ENCODE results near the gene RAB9A.

The RAB9A gene

GRCh38 chrX:13661735-13662288 is 27.1 kb upstream of the RAB9A start:
- Histone ChIP-seq H4K5ac (ENCODE audit: low read length) (no peak overlapping the region), H3K4me3 (ENCODE audit: low read length) (no peak overlapping the region), H3K23ac (ENCODE audit: low read length) (no peak overlapping the region), H3K79me2 (ENCODE audit: control insufficient read depth, insufficient read depth, low read length) (no peaks in the 10 kb centered on the region), H3K4me2 (ENCODE audit: low read length) (no peak overlapping the region), H3K36me3 (ENCODE audit: control insufficient read depth, insufficient read depth, low read length) (no peaks in the 10 kb centered on the region), H3K27me3 (ENCODE audit: insufficient read depth, low read length, poor library complexity) (no peaks in the 10 kb centered on the region), H3K18ac (ENCODE audit: low read length) (no peak overlapping the region), H2BK5ac (ENCODE audit: low read length) (no peak overlapping the region), H3K4ac (ENCODE audit: low read depth, low read length) (no peak overlapping the region), H3K9ac (ENCODE audit: low read length) (no peak overlapping the region), H4K8ac (ENCODE audit: low read depth, low read length) (no peak overlapping the region), H3K4me1 (ENCODE audit: control insufficient read depth, low read depth, low read length) (no peaks in the 10 kb centered on the region), H2BK15ac (replicated peaks; ENCODE audit: low read depth) (no peak overlapping the region), H3K79me1 (ENCODE audit: low read length) (no peaks in the 10 kb centered on the region), H2AK5ac (ENCODE audit: low read length) (no peak overlapping the region), H2BK120ac (ENCODE audit: low read depth, low read length) (no peak overlapping the region), H3K56ac (ENCODE audit: low read length) (no peak overlapping the region), H3K27ac (ENCODE audit: low read depth, low read length) (no peak overlapping the region)
- no peak for DNase-seq
- no CpG with 5 or more reads among the region's 6 CpGs for WGBS (ENCODE audit: extremely low coverage, insufficient coverage, low lambda C conversion rate)

- Histone ChIP-seq H3K23ac (ENCODE audit: low read length) (no peak overlapping the region), H3K18ac (ENCODE audit: low read length) (no peak overlapping the region), H3K79me2 (ENCODE audit: control insufficient read depth, insufficient read depth, low read length) (no peaks in the 10 kb centered on the region), H3K79me1 (ENCODE audit: low read length) (no peaks in the 10 kb centered on the region), H4K5ac (ENCODE audit: low read length) (no peak overlapping the region), H2BK5ac (ENCODE audit: low read length) (no peak overlapping the region), H4K8ac (ENCODE audit: low read depth, low read length) (no peak overlapping the region), H3K27me3 (ENCODE audit: insufficient read depth, low read length, poor library complexity) (no peaks in the 10 kb centered on the region), H3K56ac (ENCODE audit: low read length) (no peak overlapping the region), H3K27ac (ENCODE audit: low read depth, low read length) (no peak overlapping the region), H3K36me3 (ENCODE audit: control insufficient read depth, insufficient read depth, low read length) (no peaks in the 10 kb centered on the region), H3K9ac (ENCODE audit: low read length) (no peak overlapping the region), H3K4me2 (ENCODE audit: low read length) (no peak overlapping the region), H2BK15ac (replicated peaks; ENCODE audit: low read depth) (no peak overlapping the region), H3K4me1 (ENCODE audit: control insufficient read depth, low read depth, low read length) (no peaks in the 10 kb centered on the region), H2AK5ac (ENCODE audit: low read length) (no peak overlapping the region), H3K4me3 (ENCODE audit: low read length) (no peak overlapping the region), H2BK120ac (ENCODE audit: low read depth, low read length) (no peak overlapping the region), H3K4ac (ENCODE audit: low read depth, low read length) (no peak overlapping the region)
- WGBS (ENCODE audit: extremely low coverage, insufficient coverage, low lambda C conversion rate): no CpG with 5 or more reads among the region's 6 CpGs
- no peak for DNase-seq
Measured at GRCh38 chrX:13662355-13662791, 26.6 kb upstream of the RAB9A start.

GRCh38 chrX:13664020-13664419 is 24.9 kb upstream of the RAB9A start:
- Histone ChIP-seq H3K4me3 (ENCODE audit: low read length) (no peak overlapping the region), H3K36me3 (ENCODE audit: control insufficient read depth, insufficient read depth, low read length) (no peaks in the 10 kb centered on the region), H3K27ac (ENCODE audit: low read depth, low read length) (no peak overlapping the region), H3K4me1 (ENCODE audit: control insufficient read depth, low read depth, low read length) (no peaks in the 10 kb centered on the region), H3K9ac (ENCODE audit: low read length) (no peak overlapping the region), H4K5ac (ENCODE audit: low read length) (no peak overlapping the region), H3K79me1 (ENCODE audit: low read length) (no peaks in the 10 kb centered on the region), H3K23ac (ENCODE audit: low read length) (no peak overlapping the region), H3K4me2 (ENCODE audit: low read length) (no peak overlapping the region), H2BK15ac (replicated peaks; ENCODE audit: low read depth) (no peak overlapping the region), H2AK5ac (ENCODE audit: low read length) (no peak overlapping the region), H2BK120ac (ENCODE audit: low read depth, low read length) (no peak overlapping the region), H3K4ac (ENCODE audit: low read depth, low read length) (no peak overlapping the region), H3K79me2 (ENCODE audit: control insufficient read depth, insufficient read depth, low read length) (no peaks in the 10 kb centered on the region), H3K18ac (ENCODE audit: low read length) (no peak overlapping the region), H3K56ac (ENCODE audit: low read length) (no peak overlapping the region), H3K27me3 (ENCODE audit: insufficient read depth, low read length, poor library complexity) (no peaks in the 10 kb centered on the region), H4K8ac (ENCODE audit: low read depth, low read length) (no peak overlapping the region), H2BK5ac (ENCODE audit: low read length) (no peak overlapping the region)
- DNase-seq: no peak
- WGBS (ENCODE audit: extremely low coverage, insufficient coverage, low lambda C conversion rate): no CpG with 5 or more reads among the region's 3 CpGs

- Histone ChIP-seq H3K79me1 (ENCODE audit: low read length) (no peaks in the 10 kb centered on the region), H3K79me2 (ENCODE audit: control insufficient read depth, insufficient read depth, low read length) (no peaks in the 10 kb centered on the region), H2BK120ac (ENCODE audit: low read depth, low read length) (no peak overlapping the region), H4K5ac (ENCODE audit: low read length) (no peak overlapping the region), H3K4me2 (ENCODE audit: low read length) (no peak overlapping the region), H3K27me3 (ENCODE audit: insufficient read depth, low read length, poor library complexity) (no peaks in the 10 kb centered on the region), H3K9ac (ENCODE audit: low read length) (no peak overlapping the region), H2AK5ac (ENCODE audit: low read length) (no peak overlapping the region), H3K4ac (ENCODE audit: low read depth, low read length) (no peak overlapping the region), H3K27ac (ENCODE audit: low read depth, low read length) (no peak overlapping the region), H4K8ac (ENCODE audit: low read depth, low read length) (no peak overlapping the region), H3K23ac (ENCODE audit: low read length) (no peak overlapping the region), H3K56ac (ENCODE audit: low read length) (no peak overlapping the region), H3K4me3 (ENCODE audit: low read length) (no peak overlapping the region), H3K18ac (ENCODE audit: low read length) (no peak overlapping the region), H3K36me3 (ENCODE audit: control insufficient read depth, insufficient read depth, low read length) (no peaks in the 10 kb centered on the region), H2BK15ac (replicated peaks; ENCODE audit: low read depth) (no peak overlapping the region), H2BK5ac (ENCODE audit: low read length) (no peak overlapping the region), H3K4me1 (ENCODE audit: control insufficient read depth, low read depth, low read length) (no peaks in the 10 kb centered on the region)
- WGBS (ENCODE audit: extremely low coverage, insufficient coverage, low lambda C conversion rate): no CpG with 5 or more reads among the region's 3 CpGs
- DNase-seq: no peak
Measured at GRCh38 chrX:13666836-13667235, 22.1 kb upstream of the RAB9A start.

- Histone ChIP-seq H3K4me1 (ENCODE audit: control insufficient read depth, low read depth, low read length) (no peaks in the 10 kb centered on the region), H3K4me2 (ENCODE audit: low read length) (no peak overlapping the region), H3K79me1 (ENCODE audit: low read length) (no peaks in the 10 kb centered on the region), H3K4ac (ENCODE audit: low read depth, low read length) (no peak overlapping the region), H2AK5ac (ENCODE audit: low read length) (no peak overlapping the region), H2BK5ac (ENCODE audit: low read length) (no peak overlapping the region), H3K56ac (ENCODE audit: low read length) (no peak overlapping the region), H3K36me3 (ENCODE audit: control insufficient read depth, insufficient read depth, low read length) (no peaks in the 10 kb centered on the region), H2BK120ac (ENCODE audit: low read depth, low read length) (no peak overlapping the region), H2BK15ac (replicated peaks; ENCODE audit: low read depth) (no peak overlapping the region), H3K9ac (ENCODE audit: low read length) (no peak overlapping the region), H4K5ac (ENCODE audit: low read length) (no peak overlapping the region), H3K4me3 (ENCODE audit: low read length) (no peak overlapping the region), H4K8ac (ENCODE audit: low read depth, low read length) (no peak overlapping the region), H3K27ac (ENCODE audit: low read depth, low read length) (no peak overlapping the region), H3K18ac (ENCODE audit: low read length) (no peak overlapping the region), H3K23ac (ENCODE audit: low read length) (no peak overlapping the region), H3K79me2 (ENCODE audit: control insufficient read depth, insufficient read depth, low read length) (no peaks in the 10 kb centered on the region), H3K27me3 (ENCODE audit: insufficient read depth, low read length, poor library complexity) (no peaks in the 10 kb centered on the region)
- no peak for DNase-seq
Measured at GRCh38 chrX:13667919-13668318, 21.0 kb upstream of the RAB9A start.

GRCh38 chrX:13669246-13669737 is 19.6 kb upstream of the RAB9A start:
- WGBS (ENCODE audit: extremely low coverage, insufficient coverage, low lambda C conversion rate): no CpG with 5 or more reads among the region's 9 CpGs
- Histone ChIP-seq H3K27me3 (ENCODE audit: insufficient read depth, low read length, poor library complexity) (no peaks in the 10 kb centered on the region), H2AK5ac (ENCODE audit: low read length) (no peak overlapping the region), H4K8ac (ENCODE audit: low read depth, low read length) (no peak overlapping the region), H2BK15ac (replicated peaks; ENCODE audit: low read depth) (no peak overlapping the region), H3K4ac (ENCODE audit: low read depth, low read length) (no peak overlapping the region), H3K9ac (ENCODE audit: low read length) (no peak overlapping the region), H3K79me2 (ENCODE audit: control insufficient read depth, insufficient read depth, low read length) (no peaks in the 10 kb centered on the region), H3K79me1 (ENCODE audit: low read length) (no peaks in the 10 kb centered on the region), H3K27ac (ENCODE audit: low read depth, low read length) (no peak overlapping the region), H3K23ac (ENCODE audit: low read length) (no peak overlapping the region), H4K5ac (ENCODE audit: low read length) (no peak overlapping the region), H3K36me3 (ENCODE audit: control insufficient read depth, insufficient read depth, low read length) (no peaks in the 10 kb centered on the region), H3K4me1 (ENCODE audit: control insufficient read depth, low read depth, low read length) (no peaks in the 10 kb centered on the region), H2BK120ac (ENCODE audit: low read depth, low read length) (no peak overlapping the region), H2BK5ac (ENCODE audit: low read length) (no peak overlapping the region), H3K56ac (ENCODE audit: low read length) (no peak overlapping the region), H3K4me3 (ENCODE audit: low read length) (no peak overlapping the region), H3K4me2 (ENCODE audit: low read length) (no peak overlapping the region), H3K18ac (ENCODE audit: low read length) (no peak overlapping the region)
- no peak for DNase-seq

Data from mesendoderm (in vitro differentiated cells).